Neural cell (in vitro differentiated cells): ENCODE measurements around the gene RGS9BP. TPM values are rescaled to one million over a fixed set of nuclear protein-coding genes. Genes with fewer than 3 reads are reported as not detected.

Source experiments
- H2AFZ ChIP-seq: fragments of 200-600, 300-800 bp; sonication (generic), shearing (Covaris generic); 2 replicates; pipeline ENCODE4 v1.6.0; 2014; ENCODE audit warnings: low read depth, mild to moderate bottlenecking, antibody characterized with exemption, low read length, moderate library complexity
- H3F3A ChIP-seq: fragments of 200-600 bp; shearing (Covaris generic); 2 replicates; pipeline ENCODE4 v1.6.1; 2016; ENCODE audit warnings: mild to moderate bottlenecking, moderate library complexity, mixed read lengths, antibody characterized with exemption, low read length; ENCODE audit not compliant: insufficient read depth, poor library complexity, severe bottlenecking
- H3K27ac ChIP-seq: fragments of 200-600, 300-800 bp; sonication (generic), shearing (Covaris generic); 2 replicates; pipeline ENCODE4 v1.5.1; 2014; ENCODE audit warnings: mild to moderate bottlenecking, low read length, moderate library complexity
- H3K27me3 ChIP-seq: fragments of 300-800, 200-600 bp; sonication (generic), shearing (Covaris generic); 2 replicates; pipeline ENCODE4 v1.6.0; 2014; ENCODE audit warnings: mild to moderate bottlenecking, low read depth, low read length, moderate library complexity; ENCODE audit not compliant: insufficient read depth
- H3K36me3 ChIP-seq: fragments of 300-800, 200-600 bp; sonication (generic), shearing (Covaris generic); 2 replicates; pipeline ENCODE4 v1.5.1; 2014; ENCODE audit warnings: mild to moderate bottlenecking, antibody characterized with exemption, low read length, moderate library complexity; ENCODE audit not compliant: insufficient read depth
- H3K4me2 ChIP-seq: fragments of 300-800, 200-600 bp; sonication (generic), shearing (Covaris generic); 2 replicates; pipeline ENCODE4 v1.6.0; 2014; ENCODE audit warnings: mild to moderate bottlenecking, low read length
- H3K4me3 ChIP-seq: fragments of 300-800, 200-600 bp; sonication (generic), shearing (Covaris generic); 2 replicates; pipeline ENCODE4 v1.5.1; 2014; ENCODE audit warnings: mild to moderate bottlenecking, low read length, moderate library complexity
- H3K79me2 ChIP-seq: fragments of 200-600 bp; shearing (Covaris generic); replicated peaks from 2 replicates; pipeline ENCODE4 v1.6.0; 2014; ENCODE audit warnings: mild to moderate bottlenecking, low read length, moderate library complexity; ENCODE audit not compliant: insufficient read depth
- H3K9ac ChIP-seq: fragments of 300-800, 200-600 bp; sonication (generic), shearing (Covaris generic); 2 replicates; pipeline ENCODE4 v1.6.1; 2016; ENCODE audit warnings: mild to moderate bottlenecking, low read length, mixed read lengths
- H3K9me2 ChIP-seq: fragments of 200-600 bp; shearing (Covaris generic); 2 replicates; pipeline ENCODE4 v1.6.1; 2016; ENCODE audit warnings: mild to moderate bottlenecking, low read length, mixed read lengths; ENCODE audit not compliant: insufficient read depth
- H3K9me3 ChIP-seq: fragments of 200-600, 300-800 bp; sonication (generic), shearing (Covaris generic); 2 replicates; pipeline ENCODE4 v1.6.1; 2016; ENCODE audit warnings: mild to moderate bottlenecking, mixed run types, low read length, moderate library complexity, mixed read lengths
- H4K20me1 ChIP-seq: fragments of 200-600 bp; shearing (Covaris generic); 2 replicates; pipeline ENCODE4 v1.6.1; 2016; ENCODE audit warnings: mild to moderate bottlenecking, mixed run types; ENCODE audit not compliant: insufficient read depth
- EP300 ChIP-seq: fragments of 450-650 bp; conservative IDR thresholded peaks from 2 replicates; pipeline ENCODE4 v1.6.1; 2014; ENCODE audit warnings: antibody characterized with exemption, mild to moderate bottlenecking, moderate library complexity; ENCODE audit not compliant: poor library complexity, severe bottlenecking
- EZH2 ChIP-seq: fragments of 200-600, 300-800 bp; shearing (Covaris generic), sonication (generic); IDR thresholded peaks from 2 replicates; pipeline ENCODE4 v1.6.1; 2014; ENCODE audit warnings: antibody characterized with exemption, low read length, borderline replicate concordance, mild to moderate bottlenecking; ENCODE audit not compliant: insufficient read depth, poor library complexity, severe bottlenecking
- MXI1 ChIP-seq: fragments of 450-650 bp; conservative IDR thresholded peaks from 2 replicates; pipeline ENCODE4 v1.6.1; 2014; ENCODE audit warnings: antibody characterized with exemption, mild to moderate bottlenecking; ENCODE audit not compliant: poor library complexity, severe bottlenecking
- POLR2AphosphoS5 ChIP-seq: IDR thresholded peaks from 2 replicates; pipeline ENCODE4 v1.6.1; 2012
- RAD21 ChIP-seq: fragments of 450-650 bp; conservative IDR thresholded peaks from 2 replicates; pipeline ENCODE4 v1.6.1; 2014; ENCODE audit warnings: antibody characterized with exemption, mild to moderate bottlenecking, moderate library complexity
- SMC3 ChIP-seq: fragments of 450-650 bp; conservative IDR thresholded peaks from 2 replicates; pipeline ENCODE4 v1.6.1; 2014; ENCODE audit warnings: antibody characterized with exemption, mild to moderate bottlenecking, moderate library complexity; ENCODE audit not compliant: poor library complexity
- TAF1 ChIP-seq: IDR thresholded peaks from 2 replicates; pipeline ENCODE4 v1.6.1; 2012; ENCODE audit warnings: low read depth
- polyA plus RNA-seq: library from polyadenylated mRNA; depleted of rRNA; stranded (reverse); fragments of >200 nt; gene quantifications from 2 replicates; pipeline ENCODE4 v1.2.3, GENCODE V29; 2014
- TF ChIP-seq, protein P1 (sequence below): IDR thresholded peaks from 2 replicates; pipeline ENCODE4 v1.6.1; 2012; ENCODE audit warnings: borderline replicate concordance
- TF ChIP-seq, protein P2 (sequence below): fragments of 450-650 bp; IDR thresholded peaks from 2 replicates; pipeline ENCODE4 v1.5.1; 2014; ENCODE audit warnings: antibody characterized with exemption, mild to moderate bottlenecking, moderate library complexity; ENCODE audit not compliant: poor library complexity, severe bottlenecking

The RGS9BP gene
- polyA plus RNA-seq, 1 donor from 2014 or later = not detected

DNA sequence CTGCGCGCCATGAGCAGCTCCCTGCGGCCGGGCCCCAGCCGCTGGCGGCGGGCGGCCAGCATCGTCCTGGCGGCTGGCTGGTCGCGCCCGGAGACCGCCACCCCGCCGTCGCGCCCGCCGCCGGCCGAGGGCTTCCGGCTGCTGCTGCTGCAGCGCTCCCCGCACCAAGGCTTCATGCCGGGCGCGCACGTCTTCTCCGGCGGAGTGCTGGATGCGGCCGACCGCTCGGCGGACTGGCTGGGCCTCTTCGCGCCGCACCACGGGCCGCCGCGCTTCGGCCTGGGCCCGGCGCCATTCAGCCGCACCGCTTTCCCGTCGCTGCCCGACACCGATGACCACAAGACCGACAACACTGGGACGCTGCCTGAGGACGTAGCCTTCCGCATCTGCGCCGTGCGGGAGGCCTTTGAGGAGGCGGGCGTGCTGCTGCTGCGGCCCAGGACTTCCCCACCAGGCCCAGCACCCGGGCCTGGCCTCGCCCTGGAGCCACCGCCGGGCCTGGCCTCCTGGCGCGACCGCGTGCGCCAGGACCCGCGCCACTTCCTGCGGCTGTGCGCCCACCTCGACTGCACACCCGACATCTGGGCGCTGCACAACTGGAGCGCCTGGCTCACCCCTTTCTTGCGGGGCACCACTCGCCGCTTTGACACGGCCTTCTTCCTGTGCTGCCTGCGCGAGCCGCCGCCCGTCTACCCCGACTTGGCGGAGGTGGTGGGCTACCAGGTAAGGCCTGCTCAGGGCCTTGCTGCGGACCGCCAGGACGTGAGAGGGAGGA, 16.5 kb downstream of the RGS9BP start:
- Histone ChIP-seq H3K36me3 (no peaks in the 10 kb centered on the region), H3K4me3 (peak overlapping the region; percentile 61), H4K20me1 (no peaks in the 10 kb centered on the region), H3K4me2 (no peak overlapping the region), H3K27me3 (no peaks in the 10 kb centered on the region), H3F3A (no peaks in the 10 kb centered on the region), H3K9me2 (no peaks in the 10 kb centered on the region), H3K79me2 (no peaks in the 10 kb centered on the region), H2AFZ (no peak overlapping the region), H3K27ac (peak overlapping the region; percentile 0), H3K9ac (peak overlapping the region; percentile 56), H3K9me3 (no peaks in the 10 kb centered on the region)
- TF ChIP-seq POLR2AphosphoS5 = no peak
- TF ChIP-seq SMC3 = no peak
- TF ChIP-seq TAF1 = no peak
- TF ChIP-seq, protein P1, sequence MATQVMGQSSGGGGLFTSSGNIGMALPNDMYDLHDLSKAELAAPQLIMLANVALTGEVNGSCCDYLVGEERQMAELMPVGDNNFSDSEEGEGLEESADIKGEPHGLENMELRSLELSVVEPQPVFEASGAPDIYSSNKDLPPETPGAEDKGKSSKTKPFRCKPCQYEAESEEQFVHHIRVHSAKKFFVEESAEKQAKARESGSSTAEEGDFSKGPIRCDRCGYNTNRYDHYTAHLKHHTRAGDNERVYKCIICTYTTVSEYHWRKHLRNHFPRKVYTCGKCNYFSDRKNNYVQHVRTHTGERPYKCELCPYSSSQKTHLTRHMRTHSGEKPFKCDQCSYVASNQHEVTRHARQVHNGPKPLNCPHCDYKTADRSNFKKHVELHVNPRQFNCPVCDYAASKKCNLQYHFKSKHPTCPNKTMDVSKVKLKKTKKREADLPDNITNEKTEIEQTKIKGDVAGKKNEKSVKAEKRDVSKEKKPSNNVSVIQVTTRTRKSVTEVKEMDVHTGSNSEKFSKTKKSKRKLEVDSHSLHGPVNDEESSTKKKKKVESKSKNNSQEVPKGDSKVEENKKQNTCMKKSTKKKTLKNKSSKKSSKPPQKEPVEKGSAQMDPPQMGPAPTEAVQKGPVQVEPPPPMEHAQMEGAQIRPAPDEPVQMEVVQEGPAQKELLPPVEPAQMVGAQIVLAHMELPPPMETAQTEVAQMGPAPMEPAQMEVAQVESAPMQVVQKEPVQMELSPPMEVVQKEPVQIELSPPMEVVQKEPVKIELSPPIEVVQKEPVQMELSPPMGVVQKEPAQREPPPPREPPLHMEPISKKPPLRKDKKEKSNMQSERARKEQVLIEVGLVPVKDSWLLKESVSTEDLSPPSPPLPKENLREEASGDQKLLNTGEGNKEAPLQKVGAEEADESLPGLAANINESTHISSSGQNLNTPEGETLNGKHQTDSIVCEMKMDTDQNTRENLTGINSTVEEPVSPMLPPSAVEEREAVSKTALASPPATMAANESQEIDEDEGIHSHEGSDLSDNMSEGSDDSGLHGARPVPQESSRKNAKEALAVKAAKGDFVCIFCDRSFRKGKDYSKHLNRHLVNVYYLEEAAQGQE = no peak
- no peak for TF ChIP-seq MXI1
- no peak for TF ChIP-seq EZH2
- TF ChIP-seq RAD21 = no peak
- no peak for TF ChIP-seq EP300
- TF ChIP-seq, protein P2, sequence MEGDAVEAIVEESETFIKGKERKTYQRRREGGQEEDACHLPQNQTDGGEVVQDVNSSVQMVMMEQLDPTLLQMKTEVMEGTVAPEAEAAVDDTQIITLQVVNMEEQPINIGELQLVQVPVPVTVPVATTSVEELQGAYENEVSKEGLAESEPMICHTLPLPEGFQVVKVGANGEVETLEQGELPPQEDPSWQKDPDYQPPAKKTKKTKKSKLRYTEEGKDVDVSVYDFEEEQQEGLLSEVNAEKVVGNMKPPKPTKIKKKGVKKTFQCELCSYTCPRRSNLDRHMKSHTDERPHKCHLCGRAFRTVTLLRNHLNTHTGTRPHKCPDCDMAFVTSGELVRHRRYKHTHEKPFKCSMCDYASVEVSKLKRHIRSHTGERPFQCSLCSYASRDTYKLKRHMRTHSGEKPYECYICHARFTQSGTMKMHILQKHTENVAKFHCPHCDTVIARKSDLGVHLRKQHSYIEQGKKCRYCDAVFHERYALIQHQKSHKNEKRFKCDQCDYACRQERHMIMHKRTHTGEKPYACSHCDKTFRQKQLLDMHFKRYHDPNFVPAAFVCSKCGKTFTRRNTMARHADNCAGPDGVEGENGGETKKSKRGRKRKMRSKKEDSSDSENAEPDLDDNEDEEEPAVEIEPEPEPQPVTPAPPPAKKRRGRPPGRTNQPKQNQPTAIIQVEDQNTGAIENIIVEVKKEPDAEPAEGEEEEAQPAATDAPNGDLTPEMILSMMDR = no peak

DNA sequence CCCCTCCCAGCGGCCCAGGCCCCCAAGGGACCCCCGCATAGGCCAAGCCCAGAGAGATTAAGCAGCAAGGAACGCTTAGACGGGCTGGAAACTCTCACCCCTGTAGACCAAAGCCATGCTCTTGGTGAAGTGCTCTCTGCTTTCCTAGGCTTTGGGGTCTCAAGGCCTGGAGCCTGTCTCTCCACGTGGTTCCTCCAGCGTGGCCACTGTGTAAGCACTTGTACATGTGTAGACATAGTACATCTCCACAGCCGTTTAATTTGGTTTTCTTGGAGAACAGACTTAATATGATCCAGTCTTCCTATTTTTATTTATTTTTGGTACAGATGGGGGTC, 17.0 kb downstream of the RGS9BP start:
- H2AFZ ChIP-seq = no peak overlapping the region
- no peaks in the 10 kb centered on the region for H3K79me2 ChIP-seq
- H3K27ac ChIP-seq = no peak overlapping the region
- peak overlapping the region; percentile 61 for H3K4me3 ChIP-seq
- no peaks in the 10 kb centered on the region for H3K27me3 ChIP-seq
- H3K9me3 ChIP-seq = no peaks in the 10 kb centered on the region
- no peak overlapping the region for H3K9ac ChIP-seq
- no peaks in the 10 kb centered on the region for H3F3A ChIP-seq
- TF ChIP-seq, protein P1 = no peak
- no peak for TF ChIP-seq TAF1
- TF ChIP-seq RAD21 = no peak
- no peak for TF ChIP-seq SMC3
- TF ChIP-seq POLR2AphosphoS5 = no peak
- TF ChIP-seq MXI1 = no peak
- no peak for TF ChIP-seq EP300
- TF ChIP-seq, protein P2 = no peak
- TF ChIP-seq EZH2 = no peak
- H3K9me2 ChIP-seq = no peaks in the 10 kb centered on the region
- no peaks in the 10 kb centered on the region for H4K20me1 ChIP-seq
- no peak overlapping the region for H3K4me2 ChIP-seq
- no peaks in the 10 kb centered on the region for H3K36me3 ChIP-seq
